Fibroblast of villous mesenchyme (primary cell): Measurements from ENCODE around the gene EXOC4. TPM values are rescaled to one million over a fixed set of nuclear protein-coding genes. Genes with fewer than 3 reads are reported as not detected.

ENCODE experiments used
- DNase-seq: peaks from one replicate; pipeline ENCODE4 v3.0.0-alpha.2; 2010; ENCODE audit warnings: low read depth
- H3K4me3 ChIP-seq: 2 replicates; pipeline ENCODE4 v1.5.1; 2011; ENCODE audit warnings: low read depth, mild to moderate bottlenecking, low read length
- total RNA-seq: library from RNA; depleted of rRNA; stranded (reverse); fragments of >200 nt; gene quantifications from 2 replicates; pipeline ENCODE4 v1.2.3, GENCODE V29; 2012
- TF ChIP-seq, protein P1 (sequence below): IDR thresholded peaks from 2 replicates; pipeline ENCODE4 v1.5.1; 2012; ENCODE audit warnings: low read depth, mild to moderate bottlenecking, low read length; ENCODE audit not compliant: insufficient read depth

Gene EXOC4
- total RNA-seq, 1 donor = 106 TPM

DNA sequence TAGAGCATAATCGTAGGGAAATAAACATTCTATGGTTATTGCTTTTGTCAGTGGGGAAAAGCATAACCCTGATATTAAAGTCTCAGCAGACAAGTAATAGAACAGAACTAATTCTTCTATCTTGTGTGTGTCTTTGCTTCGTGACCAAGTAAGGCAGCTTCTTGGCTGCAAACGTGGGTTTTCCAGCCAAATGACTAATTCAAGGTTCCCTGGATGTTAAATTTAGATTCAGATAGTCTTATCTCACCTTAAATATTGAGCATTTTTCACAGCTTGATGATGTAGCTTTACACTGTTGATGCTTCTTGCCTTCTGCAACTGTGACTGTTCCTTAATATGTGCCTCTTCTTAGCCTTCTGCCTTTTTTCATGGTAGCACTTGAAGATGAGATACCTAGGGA is 113.0 kb downstream of the EXOC4 start:
- H3K4me3 ChIP-seq = no peak overlapping the region
- DNase-seq = no peak
- TF ChIP-seq, protein P1, sequence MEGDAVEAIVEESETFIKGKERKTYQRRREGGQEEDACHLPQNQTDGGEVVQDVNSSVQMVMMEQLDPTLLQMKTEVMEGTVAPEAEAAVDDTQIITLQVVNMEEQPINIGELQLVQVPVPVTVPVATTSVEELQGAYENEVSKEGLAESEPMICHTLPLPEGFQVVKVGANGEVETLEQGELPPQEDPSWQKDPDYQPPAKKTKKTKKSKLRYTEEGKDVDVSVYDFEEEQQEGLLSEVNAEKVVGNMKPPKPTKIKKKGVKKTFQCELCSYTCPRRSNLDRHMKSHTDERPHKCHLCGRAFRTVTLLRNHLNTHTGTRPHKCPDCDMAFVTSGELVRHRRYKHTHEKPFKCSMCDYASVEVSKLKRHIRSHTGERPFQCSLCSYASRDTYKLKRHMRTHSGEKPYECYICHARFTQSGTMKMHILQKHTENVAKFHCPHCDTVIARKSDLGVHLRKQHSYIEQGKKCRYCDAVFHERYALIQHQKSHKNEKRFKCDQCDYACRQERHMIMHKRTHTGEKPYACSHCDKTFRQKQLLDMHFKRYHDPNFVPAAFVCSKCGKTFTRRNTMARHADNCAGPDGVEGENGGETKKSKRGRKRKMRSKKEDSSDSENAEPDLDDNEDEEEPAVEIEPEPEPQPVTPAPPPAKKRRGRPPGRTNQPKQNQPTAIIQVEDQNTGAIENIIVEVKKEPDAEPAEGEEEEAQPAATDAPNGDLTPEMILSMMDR = no peak

DNA sequence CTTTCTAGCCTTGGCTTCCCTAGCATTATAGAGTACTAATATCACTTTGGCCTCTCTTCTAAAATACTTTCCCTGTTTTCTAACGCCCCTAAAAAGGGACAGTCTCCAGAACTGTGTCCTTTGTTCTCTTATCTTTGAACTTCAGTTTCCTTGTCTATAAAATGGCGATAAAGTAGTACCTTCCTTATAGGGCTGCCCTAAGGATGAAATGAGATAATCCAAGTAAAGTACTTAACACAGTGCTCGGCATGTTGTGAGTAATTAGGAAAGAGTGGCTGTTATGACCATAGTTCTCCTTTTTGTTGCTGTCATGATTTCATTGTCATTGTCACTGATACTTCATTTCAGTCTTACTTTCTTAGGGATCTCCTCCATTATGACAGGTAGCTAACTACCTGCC is 114.7 kb downstream of the EXOC4 start:
- no peak for DNase-seq
- H3K4me3 ChIP-seq = no peak overlapping the region
- TF ChIP-seq, protein P1 = no peak

DNA sequence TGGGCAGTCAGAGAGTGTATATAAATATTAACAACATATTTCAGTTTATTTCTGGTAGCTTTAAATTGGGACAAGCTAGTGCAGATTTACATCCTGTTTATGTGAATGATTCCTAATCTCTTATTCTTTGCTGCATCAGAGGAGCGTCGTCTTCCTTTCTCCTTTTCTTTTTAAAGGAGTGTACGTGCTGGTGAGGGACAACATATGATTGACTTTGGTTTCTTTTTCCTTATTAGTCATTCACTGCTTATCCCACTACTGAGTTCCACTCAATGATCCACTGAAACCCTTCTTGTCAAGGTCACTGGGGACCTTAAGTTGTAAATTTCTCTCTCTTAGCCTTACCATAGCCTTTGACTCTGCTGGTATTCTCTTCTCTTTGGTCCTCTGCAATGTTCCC is 116.3 kb downstream of the EXOC4 start:
- TF ChIP-seq, protein P1 = no peak
- peak; percentile 9 for DNase-seq
- H3K4me3 ChIP-seq = no peak overlapping the region

DNA sequence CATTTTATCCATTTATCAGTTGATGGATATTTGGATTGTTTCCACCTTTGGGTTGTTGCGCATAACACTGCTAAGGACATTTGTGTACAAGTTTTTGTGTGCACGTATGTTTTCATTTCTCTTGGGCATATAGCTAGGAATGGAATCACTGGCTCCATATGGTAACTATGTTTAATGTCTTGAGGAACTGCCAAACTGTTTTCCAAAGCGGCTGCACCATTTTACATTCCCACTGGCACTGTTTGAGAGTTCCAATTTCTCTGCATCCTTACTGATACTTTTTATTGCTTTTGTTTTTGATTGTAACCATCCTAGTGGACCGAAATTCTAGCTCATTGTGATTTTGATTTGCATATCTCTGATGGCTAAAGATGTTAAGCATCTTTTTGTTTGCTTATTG is 118.7 kb downstream of the EXOC4 start:
- no peak for DNase-seq
- no peak overlapping the region for H3K4me3 ChIP-seq
- TF ChIP-seq, protein P1 = no peak

GRCh38 chr7:133372337-133372736 is 119.5 kb downstream of the EXOC4 start:
- no peak overlapping the region for H3K4me3 ChIP-seq
- TF ChIP-seq, protein P1 = no peak
- DNase-seq = no peak

- TF ChIP-seq, protein P1 = no peak
- no peak for DNase-seq
- H3K4me3 ChIP-seq = no peak overlapping the region
Measured at GRCh38 chr7:133376514-133376913, 123.6 kb downstream of the EXOC4 start.

DNA sequence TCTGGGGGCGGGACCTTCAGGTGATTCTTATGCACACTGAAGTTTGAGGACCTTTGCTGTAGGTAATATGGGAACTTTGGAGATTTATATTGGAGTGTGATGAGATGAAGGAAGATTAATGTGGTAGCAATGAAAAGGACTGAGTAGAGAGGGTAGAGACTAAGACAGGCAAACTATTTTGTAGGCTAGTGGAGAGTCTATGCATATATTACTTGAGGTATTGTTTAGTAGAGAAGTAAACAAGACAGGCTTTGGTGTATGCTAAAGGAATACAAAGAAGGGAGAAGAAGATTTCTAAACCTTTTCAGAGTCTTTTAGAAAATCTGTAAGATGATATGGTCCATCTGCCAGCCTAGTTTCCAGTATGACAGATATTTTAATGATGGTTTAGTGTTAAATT is 129.1 kb downstream of the EXOC4 start:
- TF ChIP-seq, protein P1 = no peak
- H3K4me3 ChIP-seq = no peak overlapping the region
- no peak for DNase-seq
